SK-N-SH treated with all-trans-retinoic acid at 6 μM for 48 hours (cell line): Measurements from ENCODE around the gene ZNF418.

ENCODE experiments used
- ATAC-seq: fragments of 200-7000 bp; cut with Tn5 transposase; 3 replicates; pipeline ENCODE4 v1.9.1; 2020; ENCODE audit warnings: mild to moderate bottlenecking, moderate library complexity
- ARNTL ChIP-seq: fragments of 450-650 bp; formaldehyde crosslinking; IDR thresholded peaks from 2 replicates; pipeline ENCODE4 v1.5.0; 2020; ENCODE audit warnings: low read depth, mild to moderate bottlenecking, moderate library complexity, borderline replicate concordance
- BACH2 ChIP-seq: fragments of 250-450 bp; sonication (Bioruptor Pico); IDR thresholded peaks from 2 replicates; pipeline ENCODE4 v1.9.0; 2021; ENCODE audit warnings: mild to moderate bottlenecking, borderline replicate concordance
- ESRRG ChIP-seq: fragments of 250-450 bp; sonication (Bioruptor Pico); IDR thresholded peaks from 2 replicates; pipeline ENCODE4 v1.6.1; 2021; ENCODE audit warnings: mild to moderate bottlenecking
- ISL1 ChIP-seq: fragments of 250-450 bp; sonication (Bioruptor Pico); IDR thresholded peaks from 2 replicates; pipeline ENCODE4 v2.1.2; 2022; ENCODE audit warnings: mild to moderate bottlenecking, moderate library complexity
- OSR1 ChIP-seq: fragments of 250-450 bp; sonication (Bioruptor Pico); IDR thresholded peaks from 2 replicates; pipeline ENCODE4 v1.8.0; 2022; ENCODE audit warnings: moderate library complexity, mild to moderate bottlenecking, inconsistent platforms
- PPARA ChIP-seq: fragments of 250-450 bp; sonication (Bioruptor Pico); IDR thresholded peaks from 2 replicates; pipeline ENCODE4 v1.5.0; 2020; ENCODE audit warnings: mild to moderate bottlenecking, borderline replicate concordance
- RARB ChIP-seq: fragments of 250-450 bp; sonication (Bioruptor Pico); IDR thresholded peaks from 2 replicates; pipeline ENCODE4 v1.8.0; 2021; ENCODE audit warnings: mild to moderate bottlenecking, moderate library complexity
- TCF4 ChIP-seq: fragments of 250-450 bp; sonication (Bioruptor Pico); IDR thresholded peaks from 2 replicates; pipeline ENCODE4 v1.8.0; 2021; ENCODE audit warnings: mild to moderate bottlenecking, moderate library complexity, borderline replicate concordance
- TOX ChIP-seq: fragments of 250-450 bp; sonication (Bioruptor Pico); IDR thresholded peaks from 2 replicates; pipeline ENCODE4 v1.8.0; 2021; ENCODE audit warnings: mild to moderate bottlenecking, moderate library complexity, borderline replicate concordance
- ZC3H10 ChIP-seq: fragments of 250-450 bp; sonication (Bioruptor Pico); IDR thresholded peaks from 2 replicates; pipeline ENCODE4 v1.5.1; 2021; ENCODE audit warnings: mild to moderate bottlenecking, moderate library complexity
- ZFP3 ChIP-seq: fragments of 250-450 bp; sonication (Bioruptor Pico); IDR thresholded peaks from 2 replicates; pipeline ENCODE4 v1.5.0; 2020; ENCODE audit warnings: mild to moderate bottlenecking, moderate library complexity
- ZFP30 ChIP-seq: fragments of 450-650 bp; formaldehyde crosslinking; IDR thresholded peaks from 2 replicates; pipeline ENCODE4 v1.5.0; 2022; ENCODE audit warnings: mild to moderate bottlenecking, moderate library complexity
- ZNF565 ChIP-seq: fragments of 450-650 bp; formaldehyde crosslinking; conservative IDR thresholded peaks from 2 replicates; pipeline ENCODE4 v1.5.0; 2020; ENCODE audit warnings: low read depth, mild to moderate bottlenecking, moderate library complexity
- ZNF70 ChIP-seq: fragments of 450-650 bp; formaldehyde crosslinking; IDR thresholded peaks from 2 replicates; pipeline ENCODE4 v1.5.0; 2020; ENCODE audit warnings: mild to moderate bottlenecking, moderate library complexity
- ZNF8 ChIP-seq: fragments of 450-650 bp; formaldehyde crosslinking; IDR thresholded peaks from 2 replicates; pipeline ENCODE4 v1.5.0; 2020; ENCODE audit warnings: mild to moderate bottlenecking, moderate library complexity
- TF ChIP-seq, protein P1 (sequence below): fragments of 250-450 bp; sonication (Bioruptor Pico); IDR thresholded peaks from 2 replicates; pipeline ENCODE4 v1.8.0; 2020; ENCODE audit warnings: mild to moderate bottlenecking, moderate library complexity, borderline replicate concordance
- TF ChIP-seq, protein P2 (sequence below): fragments of 250-450 bp; sonication (Bioruptor Pico); IDR thresholded peaks from 2 replicates; pipeline ENCODE4 v1.5.0; 2020; ENCODE audit warnings: mild to moderate bottlenecking, moderate library complexity
- TF ChIP-seq, protein P3 (sequence below): fragments of 250-450 bp; sonication (Bioruptor Pico); IDR thresholded peaks from 2 replicates; pipeline ENCODE4 v1.5.1; 2021; ENCODE audit warnings: mild to moderate bottlenecking, moderate library complexity
- TF ChIP-seq, protein P4 (sequence below): fragments of 250-450 bp; sonication (Bioruptor Pico); IDR thresholded peaks from 2 replicates; pipeline ENCODE4 v1.5.1; 2020; ENCODE audit warnings: low read depth, mild to moderate bottlenecking, moderate library complexity
- TF ChIP-seq, protein P5 (sequence below): fragments of 250-450 bp; sonication (Bioruptor Pico); IDR thresholded peaks from 2 replicates; pipeline ENCODE4 v1.8.0; 2021; ENCODE audit warnings: low read depth, mild to moderate bottlenecking, moderate library complexity, borderline replicate concordance

ZNF418 gene

DNA sequence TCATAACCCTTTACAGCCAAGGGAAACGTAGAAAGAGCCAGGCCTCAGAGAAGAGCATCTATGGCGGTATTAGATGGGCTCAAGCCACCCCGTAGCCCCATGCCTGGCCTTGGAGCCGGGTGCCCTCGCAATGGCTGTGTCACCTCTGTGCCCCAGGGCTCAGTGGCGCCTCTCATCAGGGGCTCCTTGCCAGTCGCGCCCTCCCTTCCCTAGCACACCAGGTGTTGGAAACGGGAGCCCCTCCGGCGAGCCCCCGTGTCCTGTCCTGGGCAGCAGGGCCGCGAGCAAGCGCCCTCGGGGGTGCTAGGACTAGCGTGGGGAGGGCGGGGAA lies 11.9 kb upstream of the ZNF418 start:
- TF ChIP-seq ESRRG (CRISPR knock-in tag) (no peak), ARNTL (CRISPR knock-in tag) (no peak), TOX (no peak), ISL1 (CRISPR knock-in tag) (no peak), PPARA (CRISPR knock-in tag) (no peak), ZFP30 (CRISPR knock-in tag) (no peak), ZNF565 (CRISPR knock-in tag) (no peak), BACH2 (CRISPR knock-in tag) (no peak), ZFP3 (CRISPR knock-in tag) (no peak), ZNF70 (CRISPR knock-in tag) (no peak), OSR1 (CRISPR knock-in tag) (no peak), ZC3H10 (no peak)
- TF ChIP-seq, protein P1, sequence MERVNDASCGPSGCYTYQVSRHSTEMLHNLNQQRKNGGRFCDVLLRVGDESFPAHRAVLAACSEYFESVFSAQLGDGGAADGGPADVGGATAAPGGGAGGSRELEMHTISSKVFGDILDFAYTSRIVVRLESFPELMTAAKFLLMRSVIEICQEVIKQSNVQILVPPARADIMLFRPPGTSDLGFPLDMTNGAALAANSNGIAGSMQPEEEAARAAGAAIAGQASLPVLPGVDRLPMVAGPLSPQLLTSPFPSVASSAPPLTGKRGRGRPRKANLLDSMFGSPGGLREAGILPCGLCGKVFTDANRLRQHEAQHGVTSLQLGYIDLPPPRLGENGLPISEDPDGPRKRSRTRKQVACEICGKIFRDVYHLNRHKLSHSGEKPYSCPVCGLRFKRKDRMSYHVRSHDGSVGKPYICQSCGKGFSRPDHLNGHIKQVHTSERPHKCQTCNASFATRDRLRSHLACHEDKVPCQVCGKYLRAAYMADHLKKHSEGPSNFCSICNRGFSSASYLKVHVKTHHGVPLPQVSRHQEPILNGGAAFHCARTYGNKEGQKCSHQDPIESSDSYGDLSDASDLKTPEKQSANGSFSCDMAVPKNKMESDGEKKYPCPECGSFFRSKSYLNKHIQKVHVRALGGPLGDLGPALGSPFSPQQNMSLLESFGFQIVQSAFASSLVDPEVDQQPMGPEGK (CRISPR knock-in tag): no peak
- TF ChIP-seq, protein P2, sequence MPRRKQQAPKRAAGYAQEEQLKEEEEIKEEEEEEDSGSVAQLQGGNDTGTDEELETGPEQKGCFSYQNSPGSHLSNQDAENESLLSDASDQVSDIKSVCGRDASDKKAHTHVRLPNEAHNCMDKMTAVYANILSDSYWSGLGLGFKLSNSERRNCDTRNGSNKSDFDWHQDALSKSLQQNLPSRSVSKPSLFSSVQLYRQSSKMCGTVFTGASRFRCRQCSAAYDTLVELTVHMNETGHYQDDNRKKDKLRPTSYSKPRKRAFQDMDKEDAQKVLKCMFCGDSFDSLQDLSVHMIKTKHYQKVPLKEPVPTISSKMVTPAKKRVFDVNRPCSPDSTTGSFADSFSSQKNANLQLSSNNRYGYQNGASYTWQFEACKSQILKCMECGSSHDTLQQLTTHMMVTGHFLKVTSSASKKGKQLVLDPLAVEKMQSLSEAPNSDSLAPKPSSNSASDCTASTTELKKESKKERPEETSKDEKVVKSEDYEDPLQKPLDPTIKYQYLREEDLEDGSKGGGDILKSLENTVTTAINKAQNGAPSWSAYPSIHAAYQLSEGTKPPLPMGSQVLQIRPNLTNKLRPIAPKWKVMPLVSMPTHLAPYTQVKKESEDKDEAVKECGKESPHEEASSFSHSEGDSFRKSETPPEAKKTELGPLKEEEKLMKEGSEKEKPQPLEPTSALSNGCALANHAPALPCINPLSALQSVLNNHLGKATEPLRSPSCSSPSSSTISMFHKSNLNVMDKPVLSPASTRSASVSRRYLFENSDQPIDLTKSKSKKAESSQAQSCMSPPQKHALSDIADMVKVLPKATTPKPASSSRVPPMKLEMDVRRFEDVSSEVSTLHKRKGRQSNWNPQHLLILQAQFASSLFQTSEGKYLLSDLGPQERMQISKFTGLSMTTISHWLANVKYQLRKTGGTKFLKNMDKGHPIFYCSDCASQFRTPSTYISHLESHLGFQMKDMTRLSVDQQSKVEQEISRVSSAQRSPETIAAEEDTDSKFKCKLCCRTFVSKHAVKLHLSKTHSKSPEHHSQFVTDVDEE (CRISPR knock-in tag): no peak
- TF ChIP-seq, protein P3, sequence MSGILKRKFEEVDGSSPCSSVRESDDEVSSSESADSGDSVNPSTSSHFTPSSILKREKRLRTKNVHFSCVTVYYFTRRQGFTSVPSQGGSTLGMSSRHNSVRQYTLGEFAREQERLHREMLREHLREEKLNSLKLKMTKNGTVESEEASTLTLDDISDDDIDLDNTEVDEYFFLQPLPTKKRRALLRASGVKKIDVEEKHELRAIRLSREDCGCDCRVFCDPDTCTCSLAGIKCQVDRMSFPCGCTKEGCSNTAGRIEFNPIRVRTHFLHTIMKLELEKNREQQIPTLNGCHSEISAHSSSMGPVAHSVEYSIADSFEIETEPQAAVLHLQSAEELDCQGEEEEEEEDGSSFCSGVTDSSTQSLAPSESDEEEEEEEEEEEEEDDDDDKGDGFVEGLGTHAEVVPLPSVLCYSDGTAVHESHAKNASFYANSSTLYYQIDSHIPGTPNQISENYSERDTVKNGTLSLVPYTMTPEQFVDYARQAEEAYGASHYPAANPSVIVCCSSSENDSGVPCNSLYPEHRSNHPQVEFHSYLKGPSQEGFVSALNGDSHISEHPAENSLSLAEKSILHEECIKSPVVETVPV (CRISPR knock-in tag): no peak
- TF ChIP-seq, protein P4, sequence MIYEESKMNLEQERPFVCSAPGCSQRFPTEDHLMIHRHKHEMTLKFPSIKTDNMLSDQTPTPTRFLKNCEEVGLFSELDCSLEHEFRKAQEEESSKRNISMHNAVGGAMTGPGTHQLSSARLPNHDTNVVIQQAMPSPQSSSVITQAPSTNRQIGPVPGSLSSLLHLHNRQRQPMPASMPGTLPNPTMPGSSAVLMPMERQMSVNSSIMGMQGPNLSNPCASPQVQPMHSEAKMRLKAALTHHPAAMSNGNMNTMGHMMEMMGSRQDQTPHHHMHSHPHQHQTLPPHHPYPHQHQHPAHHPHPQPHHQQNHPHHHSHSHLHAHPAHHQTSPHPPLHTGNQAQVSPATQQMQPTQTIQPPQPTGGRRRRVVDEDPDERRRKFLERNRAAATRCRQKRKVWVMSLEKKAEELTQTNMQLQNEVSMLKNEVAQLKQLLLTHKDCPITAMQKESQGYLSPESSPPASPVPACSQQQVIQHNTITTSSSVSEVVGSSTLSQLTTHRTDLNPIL: no peak
- TF ChIP-seq, all 23 proteins: peak for 0
- peak; percentile 16; the same call in 2 of the 3 replicates for ATAC-seq

DNA sequence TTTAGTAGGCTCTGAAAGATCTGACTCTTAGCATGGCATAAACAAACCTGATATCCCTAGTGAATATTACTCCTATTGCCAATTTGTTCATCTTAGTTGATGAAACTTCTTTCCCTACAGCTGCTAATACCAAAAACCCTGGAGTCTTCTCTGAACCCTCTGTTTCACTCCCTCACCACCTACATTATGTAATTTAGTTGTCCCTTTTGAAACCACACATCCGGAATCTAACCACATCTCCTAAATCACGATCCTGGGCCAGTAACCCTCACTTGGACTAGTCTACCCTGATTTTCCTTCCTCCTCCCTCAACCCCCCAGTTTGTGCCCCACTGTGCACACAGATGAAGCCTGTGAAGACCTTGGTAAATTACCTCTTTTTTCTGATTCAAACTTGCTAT lies 11.1 kb upstream of the ZNF418 start:
- no peak for TF ChIP-seq ISL1 (CRISPR knock-in tag)
- TF ChIP-seq, protein P5, sequence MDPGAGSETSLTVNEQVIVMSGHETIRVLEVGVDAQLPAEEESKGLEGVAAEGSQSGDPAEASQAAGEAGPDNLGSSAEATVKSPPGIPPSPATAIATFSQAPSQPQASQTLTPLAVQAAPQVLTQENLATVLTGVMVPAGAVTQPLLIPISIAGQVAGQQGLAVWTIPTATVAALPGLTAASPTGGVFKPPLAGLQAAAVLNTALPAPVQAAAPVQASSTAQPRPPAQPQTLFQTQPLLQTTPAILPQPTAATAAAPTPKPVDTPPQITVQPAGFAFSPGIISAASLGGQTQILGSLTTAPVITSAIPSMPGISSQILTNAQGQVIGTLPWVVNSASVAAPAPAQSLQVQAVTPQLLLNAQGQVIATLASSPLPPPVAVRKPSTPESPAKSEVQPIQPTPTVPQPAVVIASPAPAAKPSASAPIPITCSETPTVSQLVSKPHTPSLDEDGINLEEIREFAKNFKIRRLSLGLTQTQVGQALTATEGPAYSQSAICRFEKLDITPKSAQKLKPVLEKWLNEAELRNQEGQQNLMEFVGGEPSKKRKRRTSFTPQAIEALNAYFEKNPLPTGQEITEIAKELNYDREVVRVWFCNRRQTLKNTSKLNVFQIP (CRISPR knock-in tag): no peak
- TF ChIP-seq, protein P2 (CRISPR knock-in tag): no peak
- TF ChIP-seq, protein P3 (CRISPR knock-in tag): no peak
- TF ChIP-seq ESRRG (CRISPR knock-in tag): no peak
- no peak for TF ChIP-seq TOX
- TF ChIP-seq TCF4 (CRISPR knock-in tag): no peak
- TF ChIP-seq ZFP30 (CRISPR knock-in tag): no peak
- no peak for TF ChIP-seq ZNF8
- TF ChIP-seq ZFP3 (CRISPR knock-in tag): no peak
- no peak for TF ChIP-seq ZC3H10
- no peak for TF ChIP-seq ZNF565 (CRISPR knock-in tag)
- no peak for TF ChIP-seq ZNF70 (CRISPR knock-in tag)
- TF ChIP-seq, protein P4: no peak
- TF ChIP-seq ARNTL (CRISPR knock-in tag): no peak
- TF ChIP-seq BACH2 (CRISPR knock-in tag): no peak
- no peak for TF ChIP-seq PPARA (CRISPR knock-in tag)
- TF ChIP-seq RARB: no peak
- no peak for TF ChIP-seq OSR1 (CRISPR knock-in tag)
- ATAC-seq: no peak
